NCI-H748 (cell line): ENCODE data around the gene PSG1.
A peak's percentile ranks its signal among the peaks of the same experiment; 100 is the strongest.
"Not testable (repeated sequence)": the region's sequence is repeated elsewhere in the genome, so short reads cannot be mapped to it uniquely, and the experiment has no call there.

Experiments used
- DNase-seq: peaks from one replicate; lab custom pipeline; 2025; ENCODE audit not compliant: unreplicated experiment; lab: John Stamatoyannopoulos, UW

The PSG1 gene

DNA sequence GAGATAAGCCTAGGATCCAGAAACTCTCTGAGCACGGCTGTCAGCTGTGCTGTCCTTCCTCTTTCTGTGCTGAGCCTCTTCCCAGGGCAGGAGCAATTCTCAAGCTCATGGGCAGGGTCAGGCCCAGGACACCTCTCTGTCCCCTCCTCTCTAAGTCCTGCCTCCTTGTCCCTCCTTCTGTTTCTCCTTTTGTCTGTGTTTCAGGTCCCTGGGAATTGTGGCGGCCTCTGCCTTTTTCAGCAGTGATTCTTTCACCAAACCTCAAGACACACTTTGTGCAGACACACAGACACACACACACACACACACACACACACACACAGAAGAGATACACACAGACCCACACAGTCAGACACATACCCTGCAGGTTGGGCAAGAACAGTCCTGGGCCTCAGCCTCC, at the start of gene PSG1:
PSG1 (minus strand) TSS at position 101 of the 400 bp plus-strand sequence. CDS start 132 bp downstream, outside the sequence.
- no peak for DNase-seq

- no peak for DNase-seq
Measured at GRCh38 chr19:42928896-42929295, 49.4 kb upstream of the PSG1 start.

DNA sequence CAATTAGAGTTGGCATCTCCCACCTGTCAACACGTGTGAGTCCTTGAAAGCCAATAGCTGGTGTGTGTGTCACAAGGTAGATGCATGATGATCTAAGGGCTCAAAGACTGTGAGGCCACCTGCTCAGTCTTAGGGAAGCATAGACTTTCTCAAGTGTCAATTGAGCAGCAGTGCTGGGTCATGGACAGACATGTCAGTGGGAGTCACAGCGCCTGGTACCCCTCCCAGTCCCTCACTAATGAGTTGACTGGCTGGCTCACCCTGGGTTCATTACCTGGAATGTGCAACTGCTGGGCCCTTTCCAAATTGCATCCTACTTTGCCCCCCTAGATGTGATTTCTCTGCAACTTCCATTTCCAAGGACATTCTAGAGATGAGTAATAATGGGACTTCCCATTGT, 47.3 kb upstream of the PSG1 start:
- DNase-seq = no peak

- peak; percentile 60 for DNase-seq
Measured at GRCh38 chr19:42923106-42923505, 43.6 kb upstream of the PSG1 start.

- DNase-seq = not testable (repeated sequence)
Measured at GRCh38 chr19:42920971-42921370, 41.5 kb upstream of the PSG1 start.

DNA sequence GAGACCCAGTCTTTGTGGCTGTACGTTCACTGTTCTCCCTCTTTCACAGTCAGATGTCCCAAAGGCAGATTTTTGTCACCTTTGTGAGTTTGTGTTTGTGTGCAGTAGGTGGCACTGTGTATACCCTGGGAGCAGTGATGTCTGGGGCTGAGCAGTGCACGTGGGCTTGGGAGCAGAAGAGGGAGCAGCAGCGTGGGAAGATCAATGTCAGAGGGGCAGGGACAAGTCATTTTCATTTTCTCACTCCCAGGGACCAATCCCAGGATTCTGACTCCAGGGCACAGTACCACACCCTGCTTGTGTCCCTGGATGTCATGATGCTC, 40.2 kb upstream of the PSG1 start:
- peak; percentile 45 for DNase-seq

- DNase-seq = peak; percentile 45
Measured at GRCh38 chr19:42919070-42919756, 39.7 kb upstream of the PSG1 start.

DNA sequence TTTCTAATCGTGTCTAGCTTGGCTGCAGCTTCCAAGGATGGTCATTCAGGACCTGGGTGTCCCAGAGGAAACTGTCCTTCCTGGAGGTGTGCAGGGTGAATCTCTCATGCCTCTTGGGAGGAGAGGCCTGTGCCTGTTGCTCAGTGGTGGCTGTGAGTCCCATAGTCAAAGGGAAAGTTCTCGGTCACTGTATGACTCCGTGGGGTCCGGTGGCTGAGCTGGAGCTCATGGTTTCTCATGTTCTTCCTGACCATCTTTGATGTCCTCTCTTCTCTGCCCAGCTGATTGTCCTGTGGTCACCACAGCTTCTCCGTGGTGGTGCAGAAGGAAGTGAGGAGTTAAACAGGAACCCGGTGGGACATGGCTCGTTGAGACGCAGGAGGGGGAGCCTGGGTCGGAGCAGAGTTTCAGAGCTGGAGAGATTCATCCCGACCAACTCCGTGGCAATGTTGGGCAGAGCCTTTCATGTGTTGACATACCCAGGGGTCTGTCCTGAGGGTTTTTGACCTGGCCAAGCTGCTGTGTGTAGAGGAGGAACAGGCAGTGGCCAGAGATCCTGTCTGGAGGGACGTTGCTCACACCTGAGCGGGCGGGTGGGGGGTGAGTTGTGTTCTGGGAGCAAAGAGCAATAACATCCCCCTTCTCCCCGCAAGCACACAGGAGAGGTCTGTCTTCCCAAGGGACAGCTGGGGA, 39.0 kb upstream of the PSG1 start:
- DNase-seq = not testable (repeated sequence)

DNA sequence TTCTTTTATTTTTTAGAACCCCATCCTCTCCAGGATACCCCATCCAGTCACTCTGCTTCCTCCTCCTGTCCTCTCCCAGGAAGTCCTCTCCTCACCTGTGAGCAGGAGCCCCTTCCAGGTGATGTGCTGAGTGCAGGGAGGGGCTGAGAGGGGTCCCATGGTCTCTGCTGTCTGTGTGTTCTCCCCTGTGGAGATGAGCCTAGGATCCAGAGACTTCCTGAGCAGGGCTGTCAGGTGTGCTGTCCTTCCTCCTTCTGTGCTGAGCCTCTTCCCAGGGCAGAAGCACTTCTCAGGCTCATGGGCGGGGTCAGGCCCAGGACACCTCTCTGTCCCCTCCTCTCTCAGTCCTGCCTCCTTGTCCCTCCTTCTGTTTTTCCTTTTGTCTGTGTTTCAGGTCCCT, 38.1 kb upstream of the PSG1 start, which contains the start of gene PSG6:
PSG6 (minus strand) TSS at position 261 of the 400 bp plus-strand sequence; CDS start at position 159, 102 bp downstream.
- DNase-seq = not testable (repeated sequence)

DNA sequence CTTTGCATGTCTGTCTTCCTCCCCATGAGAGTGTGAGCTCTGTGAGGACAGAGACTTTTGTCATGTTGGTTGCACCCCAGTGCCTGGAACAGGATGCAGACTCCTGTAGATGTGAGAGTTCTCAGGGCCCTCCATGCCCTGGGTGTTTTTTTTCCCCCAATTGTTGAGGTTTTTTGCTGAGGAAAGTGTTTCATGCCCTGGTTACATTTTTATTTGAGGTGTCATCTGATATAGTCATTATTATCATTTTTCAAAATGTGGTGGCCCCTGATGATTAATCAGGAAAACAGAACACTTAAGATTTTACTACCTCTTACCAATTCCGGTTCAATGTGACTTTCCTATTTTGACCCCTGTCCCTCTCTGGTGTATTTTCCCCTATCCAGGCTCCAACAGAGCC, 37.4 kb upstream of the PSG1 start:
- DNase-seq = not testable (repeated sequence)

GRCh38 chr19:42913516-42913915, 34.0 kb upstream of the PSG1 start:
- not testable (repeated sequence) for DNase-seq

- DNase-seq = not testable (repeated sequence)
Measured at GRCh38 chr19:42912941-42913340, 33.4 kb upstream of the PSG1 start.

DNA sequence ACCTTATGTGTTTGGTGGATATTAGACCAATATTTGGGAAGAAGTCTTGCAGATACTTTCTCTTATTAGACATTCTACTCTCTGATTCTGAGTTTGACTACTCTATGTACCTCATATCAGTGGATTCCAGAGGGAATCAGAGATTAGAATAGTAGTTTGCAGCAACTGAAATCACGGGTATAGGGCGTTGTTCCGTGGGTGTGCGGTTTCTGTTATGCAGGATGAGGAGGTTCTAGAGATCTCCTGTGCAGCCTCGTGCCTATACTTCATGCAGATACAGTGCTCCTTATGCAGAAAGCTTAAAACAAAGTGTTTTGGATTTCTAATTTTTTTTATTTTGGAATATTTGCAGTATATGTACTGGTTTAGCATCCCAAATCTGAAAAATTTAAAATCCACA, 32.2 kb upstream of the PSG1 start:
- not testable (repeated sequence) for DNase-seq

DNA sequence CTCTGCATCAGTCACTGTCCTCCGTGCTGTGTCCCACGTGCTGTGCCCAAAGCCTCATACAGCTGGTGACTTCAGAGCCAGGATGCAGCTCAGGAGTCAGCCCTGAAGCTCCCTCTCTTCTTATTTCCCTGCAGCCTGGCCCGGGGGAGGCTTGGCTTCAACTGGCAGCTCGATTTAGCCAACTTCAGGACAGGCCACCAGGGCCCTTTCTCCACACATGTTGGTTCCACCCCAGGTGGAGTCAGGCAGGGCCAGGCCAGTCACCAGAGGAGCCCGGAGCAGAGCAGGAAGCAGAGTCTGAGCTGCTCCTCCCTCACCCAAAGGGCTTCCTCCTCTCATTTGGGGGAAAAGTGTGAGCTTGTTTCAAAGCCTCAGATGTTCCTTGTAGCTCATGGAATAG, 26.6 kb upstream of the PSG1 start:
- not testable (repeated sequence) for DNase-seq

DNA sequence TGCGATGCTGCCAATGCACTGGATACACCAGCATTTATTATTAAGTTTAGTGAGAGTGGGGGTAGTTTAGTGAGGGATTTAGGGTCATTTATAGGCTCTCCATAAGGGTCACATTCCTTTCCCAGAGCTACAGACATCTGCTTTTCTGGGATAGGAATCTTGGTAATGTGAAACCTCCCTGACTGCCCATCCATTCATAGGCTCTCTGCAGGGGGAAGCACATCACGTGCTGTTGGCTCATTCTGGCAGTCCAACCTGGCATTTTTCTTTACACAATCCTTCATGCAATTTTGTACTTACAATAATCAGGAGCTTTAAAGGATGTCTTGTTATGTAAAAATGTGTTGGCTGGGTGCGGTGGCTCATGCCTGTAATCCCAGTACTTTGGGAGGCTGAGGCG, 21.0 kb upstream of the PSG1 start:
- peak; percentile 42 for DNase-seq

- not testable (repeated sequence) for DNase-seq
Measured at GRCh38 chr19:42899674-42900073, 20.2 kb upstream of the PSG1 start.

DNA sequence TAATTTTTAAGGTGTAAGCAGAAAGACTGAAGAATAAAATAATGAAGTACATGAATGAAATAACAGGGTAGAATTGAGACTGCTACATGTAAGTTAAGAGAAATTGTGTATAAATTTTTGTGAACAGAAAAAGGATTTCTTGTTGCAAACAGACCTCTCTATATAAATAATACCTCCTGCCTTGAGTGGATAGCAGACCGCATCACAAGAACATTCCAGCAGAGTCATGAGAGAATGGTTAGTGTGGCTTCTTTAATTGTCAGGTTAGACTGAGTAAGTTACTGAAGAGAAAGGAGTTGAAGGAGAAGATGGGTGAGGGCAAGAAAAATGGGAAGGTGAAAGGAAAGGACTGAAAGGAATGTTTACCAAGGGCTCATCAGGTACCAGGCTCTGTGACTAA, 19.6 kb upstream of the PSG1 start:
- not testable (repeated sequence) for DNase-seq

DNA sequence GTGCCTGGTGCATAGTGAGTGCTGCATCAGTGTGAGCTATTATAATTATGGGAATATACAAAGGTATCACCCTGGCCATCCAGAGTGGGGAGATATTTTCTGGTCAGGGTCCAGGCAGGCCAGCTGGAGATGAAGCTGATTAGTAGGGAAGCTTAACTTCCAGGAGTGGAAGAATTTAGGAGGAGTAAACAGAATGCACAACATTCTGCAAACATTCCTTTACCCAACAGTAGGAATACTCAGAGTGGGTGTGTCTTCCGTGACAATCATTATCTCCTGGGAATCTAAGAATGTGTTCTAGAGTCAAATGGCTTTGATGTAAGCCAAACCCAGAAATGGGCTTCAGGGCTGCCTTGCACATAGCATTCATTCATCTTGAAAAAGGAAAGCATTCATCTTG, 19.1 kb upstream of the PSG1 start:
- not testable (repeated sequence) for DNase-seq

DNA sequence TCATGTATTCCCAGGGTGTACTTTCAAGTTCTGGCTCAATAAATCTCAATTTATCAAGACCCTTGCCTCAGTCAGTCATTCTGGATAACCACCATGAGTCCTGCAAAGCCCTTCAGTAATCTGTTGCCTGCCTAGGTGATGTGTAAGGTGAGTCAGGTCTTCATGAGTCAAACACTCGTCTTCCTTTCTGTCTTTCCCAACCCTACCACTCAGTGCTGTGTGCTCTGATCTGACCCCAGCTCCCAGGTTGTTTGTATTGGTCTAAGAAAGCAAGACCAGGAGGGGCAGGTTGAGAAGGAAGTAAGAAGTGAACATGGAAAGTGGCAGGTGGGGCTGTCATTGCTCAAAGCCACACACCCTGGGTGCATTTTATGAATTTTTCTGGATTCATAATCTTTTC, 18.2 kb upstream of the PSG1 start:
- not testable (repeated sequence) for DNase-seq

GRCh38 chr19:42890446-42890845, 10.9 kb upstream of the PSG1 start:
- not testable (repeated sequence) for DNase-seq

- DNase-seq = not testable (repeated sequence)
Measured at GRCh38 chr19:42887876-42888445, 8.4 kb upstream of the PSG1 start.

GRCh38 chr19:42882730-42883129, 3.2 kb upstream of the PSG1 start:
- DNase-seq = not testable (repeated sequence)
